Ascending aorta (tissue), 2 donors: ENCODE results near the gene TRIM7. TPM values are rescaled to one million over a fixed set of nuclear protein-coding genes. Genes with fewer than 3 reads are reported as not detected.
A peak's percentile ranks its signal among the peaks of the same experiment; 100 is the strongest.

Experiments used
- DNase-seq, 2 donors: peaks; one replicate each; pipeline ENCODE4 v3.0.0-alpha.2; 2019; ENCODE audit warnings: low spot score in 2 of 2
- H3K27ac ChIP-seq, 2 donors: fragments of 200-600 bp; sonication (generic); one replicate each; pipeline ENCODE4 v1.5.1; 2016 to 2017; ENCODE audit warnings: mild to moderate bottlenecking in 1 of 2
- H3K27me3 ChIP-seq: fragments of 200-600 bp; sonication (generic); one replicate; pipeline ENCODE4 v1.5.1; 2017
- H3K36me3 ChIP-seq, 2 donors: fragments of 200-600 bp; sonication (generic); one replicate each; pipeline ENCODE4 v1.5.1; 2016
- H3K4me1 ChIP-seq, 2 donors: fragments of 200-600 bp; sonication (generic); one replicate each; pipeline ENCODE4 v1.5.1; 2016 to 2017; ENCODE audit warnings: mild to moderate bottlenecking in 1 of 2
- H3K4me3 ChIP-seq, 2 donors: fragments of 200-600 bp; sonication (generic); one replicate each; pipeline ENCODE4 v1.5.1; 2016 to 2017; ENCODE audit warnings: mild to moderate bottlenecking in 1 of 2
- H3K9me3 ChIP-seq, 2 donors: fragments of 200-600 bp; sonication (generic); one replicate each; pipeline ENCODE4 v1.5.1; 2016
- intact Hi-C: fragments of 100-400 bp; cut with DNase I; formaldehyde crosslinking; loops from one replicate; pipeline ENCODE4 v1.15.1; 2023
- total RNA-seq: library from RNA; depleted of rRNA; stranded (reverse); fragments of >200 nt; gene quantifications from one replicate; pipeline ENCODE4 v1.1.0, GENCODE V29; 2016
- TF ChIP-seq, protein P1 (sequence below), 3 experiments: fragments of 200-600 bp in 2 of 3; fragments of 450-650 bp in 1 of 3; sonication (generic) in 2 of 3; IDR thresholded peaks; one replicate each; pipeline ENCODE4 v1.5.1; 2016 to 2019; ENCODE audit warnings: antibody characterized with exemption in 3 of 3, mild to moderate bottlenecking in 1 of 3, moderate library complexity in 1 of 3

The TRIM7 gene
- 6.1 TPM for total RNA-seq

DNA sequence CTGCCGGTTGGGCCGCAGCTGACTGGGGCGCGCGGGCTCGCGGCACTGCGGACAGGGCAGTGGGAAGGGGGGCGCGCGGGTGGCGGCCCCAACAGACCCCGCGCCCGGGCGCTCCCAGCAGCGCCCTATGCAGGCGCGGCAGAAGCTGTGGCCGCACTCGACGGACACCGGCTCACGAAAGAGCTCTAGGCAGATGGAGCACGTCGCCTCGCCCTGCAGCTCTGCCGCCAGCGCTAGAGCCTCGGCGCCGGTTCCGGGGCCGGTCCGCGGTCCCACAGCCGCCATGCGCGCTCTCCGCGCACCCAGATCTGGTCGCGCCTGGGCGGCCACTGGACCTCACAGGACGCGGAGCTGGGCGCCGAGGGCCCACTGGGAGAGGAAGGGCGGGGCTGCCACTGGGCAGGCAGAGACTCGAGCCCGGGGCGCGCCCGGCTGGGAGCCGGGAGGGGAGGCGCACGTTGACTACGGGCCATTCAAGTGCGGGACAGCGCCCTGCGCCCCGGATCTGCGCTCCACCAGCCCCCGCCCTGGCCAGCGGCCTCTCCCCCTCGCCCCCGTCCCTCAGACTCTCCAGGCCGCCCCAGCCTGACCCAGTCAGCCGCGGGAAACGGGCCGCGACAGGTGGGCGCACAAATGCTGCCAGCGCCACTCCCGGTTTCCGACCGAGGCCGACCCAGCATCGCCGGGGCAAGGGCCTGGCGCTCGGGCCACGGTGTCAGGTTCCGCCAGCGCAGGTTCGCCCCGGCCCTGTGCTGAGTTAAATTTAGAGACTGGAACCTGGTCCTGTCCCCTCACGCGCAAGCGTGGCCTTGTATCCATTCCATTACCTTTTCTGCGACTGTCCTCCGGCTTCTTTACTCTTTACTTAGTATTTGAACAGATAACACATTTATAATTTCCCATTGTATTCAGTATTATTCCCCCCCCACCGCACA lies at the start of gene TRIM7:
Gene TRIM7 (minus strand): TSS at position 371 of the 935 bp plus-strand sequence. CDS start 86 bp downstream, at position 285.
- TF ChIP-seq, protein P1, sequence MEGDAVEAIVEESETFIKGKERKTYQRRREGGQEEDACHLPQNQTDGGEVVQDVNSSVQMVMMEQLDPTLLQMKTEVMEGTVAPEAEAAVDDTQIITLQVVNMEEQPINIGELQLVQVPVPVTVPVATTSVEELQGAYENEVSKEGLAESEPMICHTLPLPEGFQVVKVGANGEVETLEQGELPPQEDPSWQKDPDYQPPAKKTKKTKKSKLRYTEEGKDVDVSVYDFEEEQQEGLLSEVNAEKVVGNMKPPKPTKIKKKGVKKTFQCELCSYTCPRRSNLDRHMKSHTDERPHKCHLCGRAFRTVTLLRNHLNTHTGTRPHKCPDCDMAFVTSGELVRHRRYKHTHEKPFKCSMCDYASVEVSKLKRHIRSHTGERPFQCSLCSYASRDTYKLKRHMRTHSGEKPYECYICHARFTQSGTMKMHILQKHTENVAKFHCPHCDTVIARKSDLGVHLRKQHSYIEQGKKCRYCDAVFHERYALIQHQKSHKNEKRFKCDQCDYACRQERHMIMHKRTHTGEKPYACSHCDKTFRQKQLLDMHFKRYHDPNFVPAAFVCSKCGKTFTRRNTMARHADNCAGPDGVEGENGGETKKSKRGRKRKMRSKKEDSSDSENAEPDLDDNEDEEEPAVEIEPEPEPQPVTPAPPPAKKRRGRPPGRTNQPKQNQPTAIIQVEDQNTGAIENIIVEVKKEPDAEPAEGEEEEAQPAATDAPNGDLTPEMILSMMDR (IDR thresholded peaks at IDR 0.05) = no peak
- peak in 1 of 2 donors; percentile 83 for DNase-seq
- intact Hi-C loops = loop anchor here (10.0 kb wide), 1 partner anchor 850 kb away; the partner anchor contains the start of gene GFPT2

DNA sequence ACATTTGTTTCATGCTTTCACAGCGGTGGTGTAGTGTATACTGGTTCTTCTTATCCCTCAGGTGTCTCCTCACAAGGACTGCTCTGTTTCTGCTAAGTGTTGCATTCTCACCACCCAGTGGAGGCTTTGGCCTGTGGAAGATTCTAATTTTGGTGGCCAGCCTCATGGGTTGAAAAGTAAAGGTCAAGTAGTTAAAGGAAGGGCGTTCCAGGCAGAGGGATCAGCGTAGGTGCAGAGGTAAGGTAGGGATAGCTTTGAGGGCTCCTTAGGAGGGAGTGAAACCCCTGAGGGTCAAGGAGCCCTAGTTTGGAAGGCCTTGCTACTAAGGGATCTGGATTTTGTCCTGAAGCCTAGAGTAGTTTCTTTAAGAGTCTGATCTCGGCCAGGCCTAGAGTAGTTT lies 43.3 kb upstream of the TRIM7 start:
- peaks cover 23 to 51% of the 10 kb centered on the region in 2 donors for H3K4me1 ChIP-seq
- DNase-seq = no peak
- peak overlapping the region; percentile 84 to 91 for H3K4me3 ChIP-seq
- H3K27ac ChIP-seq = peak overlapping the region; percentile 98 to 99
- TF ChIP-seq, protein P1 (IDR thresholded peaks at IDR 0.05) = no peak
- H3K36me3 ChIP-seq = peaks cover 0 to 4% of the 10 kb centered on the region in 2 donors
- H3K27me3 ChIP-seq = no peaks in the 10 kb centered on the region
- no peaks in the 10 kb centered on the region for H3K9me3 ChIP-seq
- intact Hi-C loops = loop anchor here (5.0 to 10.0 kb wide), 3 partner anchors 436 to 893 kb away; partner anchors contain the start of genes CNOT6 and GFPT2

More for the DNA sequence above, at the start of gene TRIM7:
- no peaks in the 10 kb centered on the region for H3K9me3 ChIP-seq
- H3K4me3 ChIP-seq = peak within 1 kb of the TSS; percentile 53 to 72
- no peaks in the 10 kb centered on the region for H3K27me3 ChIP-seq
- peaks cover 4 to 13% of the 10 kb centered on the region in 2 donors for H3K4me1 ChIP-seq
- peak within 1 kb of the TSS; percentile 87 to 88 for H3K27ac ChIP-seq
- no peaks in the 10 kb centered on the region for H3K36me3 ChIP-seq

GRCh38 chr5:181246276-181247049 lies 41.5 kb upstream of the TRIM7 start:
- TF ChIP-seq, protein P1 (IDR thresholded peaks at IDR 0.05) = no peak
- peak overlapping the region; percentile 84 to 91 for H3K4me3 ChIP-seq
- intact Hi-C loops = loop anchor here (1.0 to 10.0 kb wide), 6 partner anchors 15 to 892 kb away; partner anchors contain the start of genes CNOT6, GFPT2 and TRIM52
- H3K36me3 ChIP-seq = peaks cover 8 to 9% of the 10 kb centered on the region in 2 donors
- H3K27me3 ChIP-seq = no peaks in the 10 kb centered on the region
- H3K4me1 ChIP-seq = peaks cover 37 to 60% of the 10 kb centered on the region in 2 donors
- DNase-seq = peak; percentile 63 to 96
- H3K9me3 ChIP-seq = no peaks in the 10 kb centered on the region
- H3K27ac ChIP-seq = peak overlapping the region; percentile 98 to 99

GRCh38 chr5:181245427-181246275 lies 40.7 kb upstream of the TRIM7 start:
- Histone ChIP-seq H3K27me3 (no peaks in the 10 kb centered on the region), H3K27ac (peak overlapping the region; percentile 98 to 99), H3K9me3 (no peaks in the 10 kb centered on the region), H3K36me3 (peaks cover 16 to 17% of the 10 kb centered on the region in 2 donors), H3K4me1 (peaks cover 37 to 60% of the 10 kb centered on the region in 2 donors), H3K4me3 (peak overlapping the region; percentile 84 to 91)
- no peak for DNase-seq
- TF ChIP-seq, protein P1 (IDR thresholded peaks at IDR 0.05) = no peak
- intact Hi-C loops = loop anchor here (1.0 to 10.0 kb wide), 5 partner anchors 16 to 891 kb away; partner anchors contain the start of genes CNOT6, GFPT2 and TRIM52
